Measurements from ENCODE around the gene CD276. TPM values are rescaled to one million over a fixed set of nuclear protein-coding genes. Genes with fewer than 3 reads are reported as not detected.

CD276 gene
- total RNA-seq, 2 experiments from 2014 or later: not detected

DNA sequence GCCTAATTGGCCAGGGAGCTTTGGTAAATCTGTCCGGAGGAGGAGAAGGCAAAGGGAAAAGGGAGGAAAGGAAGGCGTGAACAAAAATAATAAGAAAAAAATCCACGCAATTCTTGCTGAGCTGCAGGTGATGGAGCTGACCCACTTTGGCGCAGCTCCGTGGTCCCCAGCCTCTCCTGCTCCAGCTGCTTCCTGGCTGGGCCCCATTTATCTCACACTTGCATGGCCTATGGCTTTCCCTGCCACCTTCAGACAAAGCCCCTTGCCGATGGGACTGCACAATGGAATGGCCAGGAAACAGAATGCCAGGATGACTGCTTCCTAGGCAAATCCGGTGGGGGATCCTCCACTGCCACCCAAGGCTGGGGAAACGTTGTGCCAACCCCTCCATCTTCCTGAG lies 62.1 kb downstream of the CD276 start:
- H3K27ac ChIP-seq (ENCODE audit: low read depth in 1 of 2, low read length in 2 of 2): no peak overlapping the region
- DNase-seq (no peak), ATAC-seq (ENCODE audit: poor library complexity) (no peak)
- no peaks in the 10 kb centered on the region for H3K4me1 ChIP-seq (ENCODE audit: insufficient read depth, low read length)
- intact Hi-C loops (cut with DNase I, micrococcal nuclease): no loop called here
- peaks cover 73% of the 10 kb centered on the region for H3K27me3 Mint-ChIP-seq
- ChIA-PET POLR2A (no interaction called here), CTCF (no interaction called here)
- no peak overlapping the region for H3K4me3 ChIP-seq (ENCODE audit: low read length)
- H3K36me3 Mint-ChIP-seq (ENCODE audit: low read depth): no peaks in the 10 kb centered on the region
- H3K4me3 Mint-ChIP-seq: no peak overlapping the region
- H3K36me3 ChIP-seq (ENCODE audit: insufficient read depth, low read length): no peaks in the 10 kb centered on the region
- H3K27me3 ChIP-seq (ENCODE audit: control insufficient read depth in 1 of 2, insufficient read depth in 2 of 2, low read length in 2 of 2): peaks cover 11 to 46% of the 10 kb centered on the region in 2 experiments
- H3K27ac Mint-ChIP-seq: no peak overlapping the region
- TF ChIP-seq, protein P1, sequence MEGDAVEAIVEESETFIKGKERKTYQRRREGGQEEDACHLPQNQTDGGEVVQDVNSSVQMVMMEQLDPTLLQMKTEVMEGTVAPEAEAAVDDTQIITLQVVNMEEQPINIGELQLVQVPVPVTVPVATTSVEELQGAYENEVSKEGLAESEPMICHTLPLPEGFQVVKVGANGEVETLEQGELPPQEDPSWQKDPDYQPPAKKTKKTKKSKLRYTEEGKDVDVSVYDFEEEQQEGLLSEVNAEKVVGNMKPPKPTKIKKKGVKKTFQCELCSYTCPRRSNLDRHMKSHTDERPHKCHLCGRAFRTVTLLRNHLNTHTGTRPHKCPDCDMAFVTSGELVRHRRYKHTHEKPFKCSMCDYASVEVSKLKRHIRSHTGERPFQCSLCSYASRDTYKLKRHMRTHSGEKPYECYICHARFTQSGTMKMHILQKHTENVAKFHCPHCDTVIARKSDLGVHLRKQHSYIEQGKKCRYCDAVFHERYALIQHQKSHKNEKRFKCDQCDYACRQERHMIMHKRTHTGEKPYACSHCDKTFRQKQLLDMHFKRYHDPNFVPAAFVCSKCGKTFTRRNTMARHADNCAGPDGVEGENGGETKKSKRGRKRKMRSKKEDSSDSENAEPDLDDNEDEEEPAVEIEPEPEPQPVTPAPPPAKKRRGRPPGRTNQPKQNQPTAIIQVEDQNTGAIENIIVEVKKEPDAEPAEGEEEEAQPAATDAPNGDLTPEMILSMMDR (IDR thresholded peaks at IDR 0.05): no peak
- no peaks in the 10 kb centered on the region for H3K9me3 Mint-ChIP-seq
- no peaks in the 10 kb centered on the region for H3K9me3 ChIP-seq (ENCODE audit: control insufficient read depth in 1 of 2, insufficient read depth in 1 of 2, low read length in 2 of 2)
- no peaks in the 10 kb centered on the region for H3K4me1 Mint-ChIP-seq (ENCODE audit: low read depth)

DNA sequence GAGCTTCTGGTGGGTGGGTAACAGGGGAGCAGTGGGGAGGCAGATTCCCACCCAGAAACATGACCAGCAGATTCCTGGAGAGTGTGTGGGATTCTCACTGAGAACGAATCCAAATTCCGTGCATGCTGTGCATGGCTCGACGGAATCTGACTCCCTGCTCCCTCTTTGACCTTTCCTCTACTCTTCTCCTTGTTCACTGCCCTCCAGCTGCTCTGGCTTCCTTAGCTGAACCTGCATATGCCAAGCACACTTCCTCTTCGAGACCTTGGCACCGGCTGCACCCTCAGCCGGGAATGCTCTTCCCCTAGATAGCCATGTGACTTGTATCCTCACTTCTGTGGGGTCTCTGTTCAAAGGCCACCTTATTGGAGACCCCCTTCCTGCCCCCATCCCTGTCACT lies 62.7 kb downstream of the CD276 start:
- ChIA-PET CTCF (no interaction called here), POLR2A (no interaction called here)
- ATAC-seq (ENCODE audit: poor library complexity): no peak

DNA sequence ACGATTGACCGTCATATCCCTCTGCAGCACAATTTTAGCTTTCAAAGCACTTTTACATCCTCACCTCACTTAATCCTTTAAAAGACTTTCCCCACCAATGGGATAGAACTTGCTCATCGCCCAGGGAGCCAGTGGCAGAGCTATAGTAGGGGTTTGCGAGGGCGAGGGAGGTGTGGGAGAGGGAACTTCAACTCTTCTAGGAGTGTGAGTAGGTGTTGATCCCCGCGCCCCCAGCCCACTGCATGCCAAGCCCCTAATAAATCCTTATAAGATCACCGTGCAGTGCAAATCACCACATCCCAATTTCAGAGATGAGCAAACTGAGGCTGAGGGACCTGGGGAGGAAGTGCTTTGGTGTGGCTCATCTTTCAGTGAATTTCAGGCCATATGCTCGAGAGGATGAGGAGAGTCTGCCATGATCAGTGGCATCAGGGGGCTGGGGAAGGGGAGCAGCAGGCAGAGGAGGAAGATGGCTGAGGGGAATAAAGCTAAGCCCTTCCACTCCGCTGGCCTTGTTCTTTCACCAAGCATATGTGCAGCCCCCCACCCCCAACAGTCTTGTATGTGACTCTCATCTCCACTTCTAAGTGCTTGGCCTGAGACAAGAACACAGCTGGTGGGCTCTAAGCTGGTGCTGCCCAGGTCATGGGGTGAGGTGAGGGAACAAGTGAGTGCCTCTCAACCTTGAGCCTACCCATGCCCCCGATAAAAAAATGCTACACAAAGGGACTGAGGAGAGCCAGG lies 63.8 kb downstream of the CD276 start:
- H3K27me3 Mint-ChIP-seq: peaks cover 70% of the 10 kb centered on the region
- Histone ChIP-seq H3K27me3 (ENCODE audit: control insufficient read depth in 1 of 2, insufficient read depth in 2 of 2, low read length in 2 of 2) (peaks cover 13 to 55% of the 10 kb centered on the region in 2 experiments), H3K27ac (ENCODE audit: low read depth in 1 of 2, low read length in 2 of 2) (no peak overlapping the region), H3K4me1 (ENCODE audit: insufficient read depth, low read length) (peaks cover 4% of the 10 kb centered on the region), H3K36me3 (ENCODE audit: insufficient read depth, low read length) (no peaks in the 10 kb centered on the region), H3K4me3 (ENCODE audit: low read length) (no peak overlapping the region), H3K9me3 (ENCODE audit: control insufficient read depth in 1 of 2, insufficient read depth in 1 of 2, low read length in 2 of 2) (no peaks in the 10 kb centered on the region)
- ChIA-PET POLR2A (no interaction called here), CTCF (no interaction called here)
- H3K36me3 Mint-ChIP-seq (ENCODE audit: low read depth): no peaks in the 10 kb centered on the region
- no peak for ATAC-seq (ENCODE audit: poor library complexity)
- intact Hi-C loops (cut with DNase I, micrococcal nuclease): no loop called here
- DNase-seq: no peak
- no peak overlapping the region for H3K4me3 Mint-ChIP-seq
- H3K27ac Mint-ChIP-seq: no peak overlapping the region
- no peaks in the 10 kb centered on the region for H3K9me3 Mint-ChIP-seq
- TF ChIP-seq, protein P1 (IDR thresholded peaks at IDR 0.05): no peak
- no peaks in the 10 kb centered on the region for H3K4me1 Mint-ChIP-seq (ENCODE audit: low read depth)

More for the DNA sequence above, 62.7 kb downstream of the CD276 start:
- Mint-ChIP-seq H3K27ac (no peak overlapping the region), H3K9me3 (no peaks in the 10 kb centered on the region), H3K27me3 (peaks cover 74% of the 10 kb centered on the region), H3K36me3 (ENCODE audit: low read depth) (no peaks in the 10 kb centered on the region), H3K4me3 (no peak overlapping the region), H3K4me1 (ENCODE audit: low read depth) (no peaks in the 10 kb centered on the region)
- Histone ChIP-seq H3K9me3 (ENCODE audit: control insufficient read depth in 1 of 2, insufficient read depth in 1 of 2, low read length in 2 of 2) (no peaks in the 10 kb centered on the region), H3K27me3 (ENCODE audit: control insufficient read depth in 1 of 2, insufficient read depth in 2 of 2, low read length in 2 of 2) (peaks cover 13 to 50% of the 10 kb centered on the region in 2 experiments), H3K27ac (ENCODE audit: low read depth in 1 of 2, low read length in 2 of 2) (no peak overlapping the region), H3K4me1 (ENCODE audit: insufficient read depth, low read length) (no peaks in the 10 kb centered on the region), H3K36me3 (ENCODE audit: insufficient read depth, low read length) (no peaks in the 10 kb centered on the region), H3K4me3 (ENCODE audit: low read length) (no peak overlapping the region)
- intact Hi-C loops (cut with DNase I, micrococcal nuclease): no loop called here
- DNase-seq: no peak
- TF ChIP-seq, protein P1 (IDR thresholded peaks at IDR 0.05): no peak

All from CD4-positive, alpha-beta T cell (primary cell).